ENCODE results near the gene CD300LF.

The CD300LF gene

DNA sequence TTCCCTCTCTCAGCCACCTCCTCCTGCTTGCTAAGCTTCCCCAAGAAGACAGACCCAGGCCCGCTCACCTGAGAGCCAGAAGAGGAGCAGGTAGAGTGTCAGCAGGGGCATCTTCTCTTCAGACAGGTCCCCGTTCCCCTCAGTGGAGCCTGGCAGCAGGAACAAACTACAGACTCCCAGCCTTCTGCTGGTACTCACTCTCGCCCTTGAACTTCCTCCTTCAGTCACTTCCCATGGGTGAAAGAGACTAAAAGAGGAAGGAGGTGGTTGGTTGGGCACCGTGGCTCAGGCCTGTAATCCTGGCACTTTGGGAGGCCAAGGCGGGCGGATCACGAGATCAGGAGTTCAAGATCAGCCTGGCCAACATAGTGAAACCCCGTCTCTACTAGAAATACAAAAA is at the start of gene CD300LF:
Gene CD300LF, minus strand, starts transcription at position 168 of the 400 bp plus-strand sequence. Its CDS starts 57 bp downstream, at position 111.
- DNase-seq = no peak

DNA sequence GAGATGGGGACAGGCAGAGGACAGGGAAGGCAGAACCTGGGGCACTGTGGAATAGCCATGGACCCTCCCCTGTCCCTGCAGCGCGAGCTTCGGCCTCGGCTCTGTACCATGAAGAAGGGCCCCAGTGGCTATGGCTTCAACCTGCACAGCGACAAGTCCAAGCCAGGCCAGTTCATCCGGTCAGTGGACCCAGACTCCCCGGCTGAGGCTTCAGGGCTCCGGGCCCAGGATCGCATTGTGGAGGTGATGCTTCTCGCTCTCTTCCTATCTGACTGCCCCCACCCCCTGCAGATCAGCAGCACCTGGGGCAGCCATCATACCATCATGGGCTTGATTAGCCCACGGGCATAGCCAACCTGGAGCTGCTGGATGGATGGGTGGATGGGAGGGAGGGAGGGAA is 49.2 kb upstream of the CD300LF start:
- no peak for DNase-seq

DNA sequence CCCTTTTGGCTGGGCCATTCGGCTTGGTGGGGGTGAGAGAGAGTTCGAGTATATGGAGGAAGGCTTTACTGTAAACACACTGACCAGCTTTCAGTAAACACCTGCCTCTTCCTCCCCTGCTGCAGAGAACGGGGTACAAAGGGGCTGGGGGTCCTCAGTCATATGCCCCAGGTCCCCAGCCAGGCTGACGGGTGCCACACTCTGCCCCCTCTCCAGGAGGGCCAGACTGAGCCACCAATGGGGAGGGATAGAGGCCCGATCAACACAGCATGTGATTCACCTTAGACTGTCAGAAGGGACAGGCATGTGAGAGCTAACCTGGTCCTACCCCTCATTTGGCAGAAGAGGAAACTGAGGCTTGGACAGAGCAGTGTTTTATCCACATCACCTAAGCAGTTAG is 48.7 kb upstream of the CD300LF start:
- no peak for DNase-seq

DNA sequence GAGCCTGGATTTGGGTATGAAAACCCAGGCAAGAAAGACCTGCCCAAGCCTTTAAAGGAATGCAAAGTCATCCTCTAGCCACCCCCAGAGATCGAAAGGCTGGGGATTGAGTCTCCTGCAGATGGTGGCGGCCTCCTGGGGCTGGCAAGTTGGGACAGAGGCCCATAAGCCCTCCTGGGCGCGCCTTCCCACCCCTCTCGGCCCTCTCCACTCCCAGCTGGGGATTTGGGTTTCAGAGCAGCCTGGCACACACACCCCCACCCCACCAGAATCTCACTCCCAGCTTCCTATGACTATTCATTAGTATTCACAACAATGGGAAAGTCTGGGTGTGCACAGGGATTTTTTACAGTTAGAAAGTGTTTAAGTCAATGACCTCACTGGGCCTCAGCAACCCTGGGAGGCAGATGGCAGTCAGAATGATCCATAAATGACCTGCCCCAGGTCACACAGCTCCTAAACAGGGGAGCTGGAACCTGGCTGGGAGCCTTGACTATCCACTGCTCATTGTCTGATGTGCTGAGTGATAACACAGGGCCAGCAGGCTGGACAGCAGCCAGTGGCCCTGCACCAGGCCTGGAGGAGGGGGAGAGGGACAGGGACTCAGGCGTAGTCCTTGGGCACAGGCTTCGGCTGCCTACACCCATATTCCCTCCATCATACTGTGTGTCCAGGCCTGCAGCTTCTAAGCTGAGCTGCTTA is 47.8 kb upstream of the CD300LF start:
- DNase-seq = no peak

DNA sequence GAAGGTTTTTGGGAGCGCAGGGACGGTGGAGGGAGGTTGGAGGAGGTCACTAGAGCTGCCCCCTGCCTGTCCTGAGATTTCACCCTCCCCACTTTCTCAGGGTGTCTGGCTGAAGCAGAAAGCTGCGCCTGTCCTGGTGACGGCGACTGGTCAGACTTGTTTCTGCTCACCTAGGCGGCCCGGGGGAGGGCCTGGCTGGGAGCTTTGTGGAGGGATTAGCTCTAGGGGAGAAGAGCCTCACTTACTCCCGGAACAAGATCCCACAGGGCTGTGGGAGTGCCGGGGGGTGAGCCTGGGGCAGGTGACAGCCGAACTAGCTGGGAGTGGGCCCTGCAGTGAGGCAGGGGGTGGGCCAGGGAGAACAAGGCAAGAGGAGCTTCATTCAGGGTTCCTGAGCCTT is 47.2 kb upstream of the CD300LF start:
- DNase-seq = no peak

DNA sequence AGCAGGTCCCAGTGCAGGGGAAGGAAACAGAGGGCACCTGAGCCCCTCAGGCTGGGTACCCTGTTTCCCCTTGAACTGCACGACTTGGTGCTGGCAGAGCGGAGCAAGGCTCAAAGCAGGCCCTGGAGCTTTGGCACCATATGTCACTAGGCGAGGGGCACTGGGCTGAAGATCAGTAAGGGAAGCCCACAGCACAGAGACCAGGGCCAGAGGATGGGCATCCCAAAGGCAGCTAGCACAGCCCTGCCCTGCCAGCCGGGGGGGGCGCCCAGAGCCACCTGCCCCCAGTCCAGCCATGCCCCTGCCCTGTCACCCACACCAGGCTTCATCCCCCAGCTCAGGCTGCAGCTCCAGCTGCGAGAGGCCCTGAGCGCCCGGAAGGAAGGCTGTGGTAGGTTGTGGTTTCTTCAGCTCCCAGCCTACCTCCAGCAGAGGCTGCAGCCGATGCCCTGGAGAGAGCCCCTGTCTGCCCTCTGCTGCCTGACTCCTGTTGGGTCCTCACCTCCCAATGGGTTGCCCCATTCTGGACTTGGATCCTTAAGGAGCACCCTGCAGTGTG is 46.6 kb upstream of the CD300LF start:
- DNase-seq = no peak

DNA sequence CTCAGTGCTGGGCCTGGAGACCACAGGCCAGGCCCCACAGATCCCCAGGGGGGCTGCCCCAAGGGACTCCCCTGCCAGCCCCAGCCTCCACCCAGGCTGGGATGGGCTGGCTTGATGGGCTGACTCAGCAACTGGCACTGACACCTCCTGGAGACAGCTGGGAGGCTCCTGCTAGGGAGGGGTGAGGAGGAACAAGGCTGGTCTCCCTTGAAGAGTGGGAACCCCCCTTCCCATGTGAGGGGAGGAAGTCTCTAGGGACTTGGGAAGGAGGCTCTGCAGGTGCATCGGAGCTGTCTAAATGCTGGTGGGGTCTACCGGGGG is 46.1 kb upstream of the CD300LF start:
- DNase-seq = no peak

DNA sequence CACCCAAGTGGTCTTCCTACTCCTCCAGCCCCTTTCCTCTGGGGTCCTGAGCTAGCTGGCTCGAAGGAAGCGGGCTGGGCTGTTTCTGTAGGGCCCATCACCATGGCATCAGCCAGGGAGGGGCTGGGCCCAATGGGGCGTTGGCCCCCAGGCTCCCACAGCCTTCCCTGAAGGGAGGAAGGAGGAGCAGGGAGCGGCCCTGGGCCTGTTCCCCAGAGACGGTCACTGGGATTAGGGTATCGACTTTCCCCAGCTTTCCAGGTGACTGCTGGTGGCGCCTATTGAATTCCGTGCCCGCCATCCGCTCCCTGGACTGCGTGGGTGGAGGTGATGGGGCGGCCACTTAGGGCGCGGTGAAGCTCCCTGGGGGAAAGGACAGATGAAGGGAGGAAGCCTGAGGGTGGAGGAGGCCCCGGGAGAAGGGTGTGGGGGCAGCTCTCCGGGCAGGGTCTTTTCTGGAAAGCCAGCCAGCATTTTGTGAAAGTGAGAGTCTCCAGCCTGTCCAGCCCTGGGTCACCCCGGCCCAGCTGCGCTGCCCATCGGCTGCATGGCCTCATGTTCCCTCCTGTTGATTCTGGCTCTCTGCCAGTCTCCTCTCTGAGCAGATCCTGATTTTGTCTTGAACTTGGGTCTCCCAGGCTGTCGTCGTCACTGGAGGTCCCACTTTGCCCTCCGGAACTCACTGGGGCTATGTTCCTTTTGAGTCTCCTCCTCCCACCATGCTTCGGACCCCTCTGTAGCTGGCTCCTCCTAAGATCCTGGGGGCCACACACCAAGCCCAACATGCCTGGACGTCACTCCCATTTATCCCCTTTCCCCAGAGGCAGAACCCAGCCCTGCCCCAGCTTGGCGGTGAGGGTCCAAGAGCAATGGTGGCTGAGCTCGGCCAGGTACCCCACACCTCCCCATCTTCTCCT is 45.5 kb upstream of the CD300LF start:
- DNase-seq = no peak

DNA sequence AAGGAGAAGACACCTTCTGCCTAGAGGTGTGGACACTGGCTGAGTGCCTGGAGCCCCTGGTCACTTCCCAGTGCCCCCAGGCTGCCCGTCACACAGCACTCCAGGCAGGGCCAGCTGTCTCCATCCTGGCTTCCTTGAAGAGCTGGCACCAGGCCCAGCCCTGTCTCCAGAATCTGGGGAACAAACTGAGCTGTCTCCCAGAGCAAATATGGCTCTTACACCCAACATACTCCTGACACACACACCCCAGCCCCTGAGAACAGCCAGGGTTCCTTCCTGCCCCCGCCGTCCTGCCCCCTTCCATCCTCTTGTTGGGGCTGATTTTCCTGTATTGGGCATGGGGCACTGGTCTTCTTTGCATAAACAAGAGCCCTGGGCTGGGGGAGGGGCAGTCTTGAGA is 44.8 kb upstream of the CD300LF start:
- DNase-seq = no peak

DNA sequence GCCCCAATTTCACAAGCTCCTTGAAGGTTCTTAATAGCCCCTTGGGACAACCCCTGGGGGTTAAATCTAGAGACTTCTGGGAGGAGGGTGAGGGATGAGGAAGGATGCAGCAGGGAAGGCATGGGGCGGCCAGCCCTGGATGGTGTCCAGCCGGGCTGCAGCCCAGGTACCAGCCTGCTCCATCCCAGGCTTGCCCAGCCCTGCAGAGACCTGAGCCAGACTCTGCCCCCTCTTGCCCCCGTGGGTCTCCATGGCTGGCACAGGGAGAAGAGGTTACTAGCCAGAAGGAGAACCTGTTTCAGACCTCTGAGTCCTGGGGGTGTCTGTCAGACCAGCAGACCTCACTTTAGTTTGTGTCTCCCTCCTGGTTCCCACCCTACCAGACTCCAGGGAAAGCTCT is 44.2 kb upstream of the CD300LF start:
- no peak for DNase-seq

DNA sequence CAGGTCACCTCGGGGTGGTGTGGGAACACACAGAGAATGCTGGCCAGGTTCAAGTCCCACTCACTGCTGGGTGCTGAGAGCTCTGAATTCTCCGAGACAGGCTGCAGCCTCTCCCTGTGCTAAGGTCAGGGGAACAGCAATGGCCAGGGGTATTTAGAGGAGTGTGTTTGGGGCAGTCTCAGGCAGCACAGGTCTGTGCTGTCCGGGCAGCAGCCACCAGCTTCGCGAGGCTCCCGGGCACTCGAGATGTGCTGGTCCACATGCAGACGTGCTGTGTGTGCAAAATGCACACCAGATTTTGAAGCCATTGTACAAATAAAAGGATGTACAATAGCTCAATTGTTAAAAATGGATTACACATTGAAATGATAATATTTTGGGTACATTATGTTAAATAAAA is 42.8 kb upstream of the CD300LF start:
- DNase-seq = no peak

DNA sequence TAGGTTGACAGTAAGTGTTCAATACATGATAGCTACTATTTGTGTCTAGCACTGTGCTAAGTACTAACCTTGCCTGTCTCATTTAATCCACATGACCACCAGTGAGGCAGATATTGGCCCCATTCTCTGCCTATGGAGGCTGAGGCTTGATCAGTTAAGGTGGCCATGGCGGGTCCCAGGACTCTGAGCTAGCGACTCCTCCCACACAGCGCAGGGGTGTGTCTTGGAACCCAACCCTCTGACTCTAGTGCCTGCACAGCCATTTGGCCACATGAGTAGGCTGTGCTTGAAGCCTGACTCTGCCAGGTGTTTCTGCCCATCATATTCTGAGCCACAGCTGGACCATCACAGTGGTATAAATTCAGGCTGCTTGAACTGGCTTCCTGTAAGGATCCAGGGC is 42.1 kb upstream of the CD300LF start:
- no peak for DNase-seq

DNA sequence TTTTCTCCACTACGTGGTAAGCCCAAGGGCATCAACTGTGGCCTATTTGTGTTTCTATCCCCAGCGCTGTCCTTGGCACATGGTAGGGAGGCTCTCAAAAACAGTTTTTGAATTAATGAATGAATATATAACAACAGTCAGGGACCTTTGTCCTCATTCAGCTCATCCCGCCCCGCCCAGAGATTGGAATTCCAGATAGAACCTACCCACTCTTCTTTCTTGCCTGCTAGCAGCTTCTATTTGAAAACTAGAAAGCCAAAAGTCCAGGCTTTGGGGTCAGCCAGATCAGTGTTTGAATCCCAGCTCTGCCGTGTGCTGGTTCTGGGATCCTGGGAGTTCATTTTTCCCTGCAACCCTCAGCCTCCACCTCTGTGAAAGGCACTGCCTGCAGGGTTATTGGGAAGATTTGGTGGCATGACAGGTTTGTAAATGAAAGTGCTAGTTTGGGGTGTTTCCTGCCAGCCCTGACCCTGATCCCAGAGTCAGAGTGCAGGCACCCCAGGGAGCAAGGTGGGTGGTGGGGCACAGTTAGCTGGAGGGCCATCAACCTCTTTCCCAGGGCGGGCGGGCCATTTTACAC is 40.2 kb upstream of the CD300LF start:
- DNase-seq = no peak

DNA sequence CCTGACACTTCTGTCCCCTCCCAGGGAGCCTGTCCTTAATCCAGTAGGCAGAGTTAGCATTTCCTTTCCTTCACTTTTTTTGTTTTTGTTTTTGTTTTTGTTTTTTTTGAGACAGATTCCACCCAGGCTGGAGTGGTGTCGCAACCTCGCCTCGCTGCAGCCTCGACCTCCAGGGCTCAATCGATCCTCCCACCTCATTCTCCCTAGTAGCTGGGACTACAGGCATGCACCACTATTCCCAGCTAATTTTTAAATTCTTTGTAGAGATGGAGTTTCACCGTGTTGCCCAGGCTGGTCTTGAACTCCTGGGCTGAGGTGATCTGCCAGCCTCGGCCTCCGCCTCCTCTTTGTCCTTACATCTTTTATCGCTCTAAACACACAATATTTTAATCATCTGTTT is 39.7 kb upstream of the CD300LF start:
- no peak for DNase-seq

DNA sequence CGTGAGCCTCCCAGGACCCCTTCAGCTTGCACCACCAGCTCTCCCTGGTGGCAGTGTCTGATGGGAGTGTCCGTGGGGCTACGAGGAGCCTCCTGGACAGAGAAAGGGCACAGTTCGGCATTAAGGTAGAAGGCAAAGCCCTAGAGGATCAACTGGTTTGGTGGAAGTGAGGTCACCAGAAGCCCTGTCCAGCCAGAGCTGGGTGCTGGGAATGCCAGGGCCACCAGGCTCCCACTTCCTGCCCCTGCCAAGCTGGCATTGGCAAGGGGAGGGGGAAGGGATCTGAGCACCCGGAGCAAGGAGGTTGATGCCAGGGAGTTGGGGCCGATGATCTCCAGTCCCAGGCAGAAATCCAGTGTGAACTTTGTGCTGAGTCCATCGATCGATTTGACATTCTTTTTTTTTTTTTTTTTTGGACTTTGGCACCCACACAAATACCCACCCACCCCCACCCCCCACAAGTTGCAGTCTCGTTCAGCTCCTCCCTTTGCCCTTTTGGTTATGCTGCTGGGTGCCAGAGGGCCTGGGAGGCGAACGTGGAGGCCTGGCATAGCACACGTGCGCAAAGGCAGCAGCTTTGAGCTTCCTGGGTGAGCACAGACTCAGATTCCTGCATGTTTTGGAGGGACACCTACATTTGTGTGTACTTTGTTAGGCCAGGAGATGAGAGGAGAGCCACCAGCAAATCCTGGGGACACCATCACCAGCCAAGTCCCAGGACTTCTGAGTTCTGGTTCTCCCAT is 37.8 kb upstream of the CD300LF start:
- DNase-seq = no peak

DNA sequence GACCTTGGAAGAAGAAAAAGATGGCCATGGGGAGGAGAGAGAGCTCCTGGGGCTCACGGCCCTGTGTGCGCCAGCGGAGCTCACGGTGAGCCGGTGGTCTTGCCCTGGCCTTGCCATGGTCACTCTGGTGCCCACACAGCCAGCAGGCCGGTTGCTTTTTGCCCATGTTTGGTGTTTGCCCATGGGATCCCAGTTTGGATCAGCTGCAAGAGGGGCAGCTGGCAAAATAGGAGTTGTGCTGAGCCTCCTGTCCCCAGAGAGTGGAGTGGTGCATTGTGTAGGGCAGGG is 37.3 kb upstream of the CD300LF start:
- no peak for DNase-seq

DNA sequence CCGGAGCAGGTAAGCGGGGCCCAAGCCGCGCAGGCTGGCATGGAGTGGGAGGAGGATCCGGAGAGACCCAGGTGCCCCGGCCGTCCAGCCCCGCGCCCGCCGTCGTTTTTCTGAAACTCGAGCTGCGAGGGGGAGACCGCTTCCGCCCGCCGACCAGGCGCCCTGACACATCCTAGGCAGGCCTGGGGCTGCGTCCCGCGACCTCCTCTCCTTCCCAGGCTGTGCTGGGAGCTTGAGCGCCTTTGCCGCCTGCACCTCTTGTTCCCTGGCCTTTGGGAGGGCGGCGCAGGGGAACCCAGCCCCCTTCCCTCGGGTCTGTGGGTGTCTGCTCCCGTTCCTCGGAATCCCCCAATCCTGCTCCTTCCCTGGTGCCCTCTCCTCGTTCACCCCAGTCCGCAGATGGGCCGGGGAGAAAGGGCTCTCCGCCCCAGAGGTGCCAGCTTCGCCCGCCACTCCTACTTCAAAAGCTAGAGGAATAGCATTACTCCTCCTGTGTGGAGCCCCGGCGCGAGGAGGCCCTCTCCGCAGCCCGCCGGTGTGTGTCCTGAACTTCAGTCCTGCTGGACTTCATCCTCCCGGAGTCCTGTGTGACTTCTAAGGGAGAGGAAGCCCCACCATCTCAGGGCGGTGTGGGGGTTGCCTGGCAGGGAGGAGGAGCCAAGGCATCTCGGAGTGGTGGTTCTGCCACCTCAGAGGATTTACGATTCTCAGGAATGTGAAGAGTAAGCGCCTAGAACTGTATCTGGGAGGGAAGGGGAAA is 36.7 kb upstream of the CD300LF start:
- no peak for DNase-seq

DNA sequence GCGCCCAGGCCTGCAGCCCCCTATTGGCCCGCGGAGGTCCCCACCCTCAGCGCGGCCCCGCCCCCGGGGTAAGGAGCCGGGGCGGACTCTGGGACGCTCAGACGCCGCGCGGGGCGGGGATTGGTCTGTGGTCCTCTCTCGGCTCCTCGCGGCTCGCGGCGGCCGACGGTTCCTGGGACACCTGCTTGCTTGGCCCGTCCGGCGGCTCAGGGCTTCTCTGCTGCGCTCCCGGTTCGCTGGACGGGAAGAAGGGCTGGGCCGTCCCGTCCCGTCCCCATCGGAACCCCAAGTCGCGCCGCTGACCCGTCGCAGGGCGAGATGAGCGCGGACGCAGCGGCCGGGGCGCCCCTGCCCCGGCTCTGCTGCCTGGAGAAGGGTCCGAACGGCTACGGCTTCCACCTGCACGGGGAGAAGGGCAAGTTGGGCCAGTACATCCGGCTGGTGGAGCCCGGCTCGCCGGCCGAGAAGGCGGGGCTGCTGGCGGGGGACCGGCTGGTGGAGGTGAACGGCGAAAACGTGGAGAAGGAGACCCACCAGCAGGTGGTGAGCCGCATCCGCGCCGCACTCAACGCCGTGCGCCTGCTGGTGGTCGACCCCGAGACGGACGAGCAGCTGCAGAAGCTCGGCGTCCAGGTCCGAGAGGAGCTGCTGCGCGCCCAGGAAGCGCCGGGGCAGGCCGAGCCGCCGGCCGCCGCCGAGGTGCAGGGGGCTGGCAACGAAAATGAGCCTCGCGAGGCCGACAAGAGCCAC is 36.0 kb upstream of the CD300LF start, which contains the start of gene NHERF1:
Gene NHERF1, plus strand, starts transcription at position 100 of the 750 bp plus-strand sequence. Its CDS starts 219 bp downstream, at position 319.
- DNase-seq = peak; percentile 94

DNA sequence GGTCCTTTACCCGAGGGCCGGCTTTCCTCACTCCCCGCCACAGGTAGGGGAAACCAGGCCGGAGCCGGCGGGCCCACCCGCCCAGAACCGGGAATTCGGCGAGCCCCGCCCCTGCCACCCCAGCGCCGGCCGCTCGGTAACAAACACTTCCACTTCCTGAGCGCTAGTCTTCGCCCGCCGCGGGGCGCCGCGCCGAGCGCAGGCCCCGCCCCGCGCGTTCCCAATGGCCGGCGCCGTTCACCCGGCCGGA is 35.5 kb upstream of the CD300LF start:
- no peak for DNase-seq

DNA sequence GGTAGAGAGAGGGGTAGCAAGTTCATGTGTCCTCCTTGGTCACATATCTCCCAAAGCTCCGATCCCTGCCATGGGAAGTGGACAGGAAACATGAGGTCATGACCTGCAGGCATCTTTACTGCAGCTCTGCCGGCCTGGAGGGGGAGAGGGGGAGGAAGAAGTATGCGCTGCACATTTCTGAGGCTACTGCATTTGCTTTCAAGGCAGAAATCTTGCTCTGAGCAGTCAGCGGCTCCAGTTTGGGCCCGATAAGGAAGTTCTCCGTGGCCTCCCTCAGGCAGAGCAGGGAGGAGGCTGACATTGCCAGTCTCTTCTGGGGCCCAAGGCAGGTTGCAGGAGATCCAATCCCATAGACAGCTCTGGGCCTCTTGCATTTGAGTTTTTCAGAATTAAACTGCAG is 34.2 kb upstream of the CD300LF start:
- DNase-seq = no peak

DNA sequence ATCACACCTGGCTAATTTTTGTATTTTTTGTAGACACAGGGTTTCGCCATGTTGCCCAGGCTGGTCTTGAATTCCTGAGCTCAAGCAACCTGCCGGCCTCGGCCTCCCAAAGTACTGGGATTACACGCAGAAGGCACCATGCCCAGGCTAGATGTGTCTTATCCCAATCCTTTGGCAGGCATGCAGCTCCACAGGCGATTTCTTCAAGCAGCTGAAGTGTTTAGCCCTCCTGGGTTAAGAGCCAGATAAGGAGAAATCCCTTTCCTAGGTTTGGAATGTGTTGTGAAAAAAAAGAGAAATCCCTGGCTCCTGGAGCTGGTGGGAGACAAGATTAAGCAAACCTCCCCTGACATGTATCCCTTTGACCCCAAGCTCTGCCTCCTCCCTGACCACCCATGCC is 33.7 kb upstream of the CD300LF start:
- DNase-seq = no peak

Data from eye (tissue), 1 donor.